Sigmoid colon (tissue), 7 donors: ENCODE measurements around the gene CEBPB. TPM values are rescaled to one million over a fixed set of nuclear protein-coding genes. Genes with fewer than 3 reads are reported as not detected.

Experiments used
- DNase-seq: peaks from one replicate; pipeline ENCODE4 v3.0.0-alpha.2; 2019
- H3K27ac ChIP-seq, 4 donors: fragments of 200-600 bp; sonication (generic); one replicate each; pipeline ENCODE4 v1.5.1; 2016 to 2019; ENCODE audit warnings: mild to moderate bottlenecking in 1 of 4
- H3K27me3 ChIP-seq, 3 donors: fragments of 200-600 bp; sonication (generic); one replicate each; pipeline ENCODE4 v1.5.1; 2019; ENCODE audit warnings: mild to moderate bottlenecking in 1 of 3
- H3K36me3 ChIP-seq, 4 donors: fragments of 200-600 bp; sonication (generic); one replicate each; pipeline ENCODE4 v1.5.1; 2016 to 2019
- H3K4me1 ChIP-seq, 4 donors: fragments of 200-600 bp; sonication (generic); one replicate each; pipeline ENCODE4 v1.5.1; 2017 to 2019
- H3K4me3 ChIP-seq, 4 donors: fragments of 200-600 bp; sonication (generic); one replicate each; pipeline ENCODE4 v1.5.1; 2017 to 2019; ENCODE audit warnings: mild to moderate bottlenecking in 2 of 4, moderate library complexity in 1 of 4
- H3K9me3 ChIP-seq, 4 donors: fragments of 200-600 bp in 3 of 4; sonication (generic) in 3 of 4; one replicate each; pipeline versions ENCODE4 v1.5.1 to v1.6.1; 2013 to 2019
- EP300 ChIP-seq, 4 donors: sonication (generic); formaldehyde crosslinking; IDR thresholded peaks; one replicate each; pipeline ENCODE4 v1.6.1; 2017; ENCODE audit warnings: antibody characterized with exemption in 4 of 4
- POLR2A ChIP-seq, 2 donors: fragments of 450-650 bp; IDR thresholded peaks; one replicate each; pipeline ENCODE4 v1.6.1; 2016; ENCODE audit warnings: antibody characterized with exemption in 2 of 2, mild to moderate bottlenecking in 2 of 2, moderate library complexity in 2 of 2
- POLR2AphosphoS5 ChIP-seq, 4 donors: sonication (generic); formaldehyde crosslinking; IDR thresholded peaks; one replicate each; pipeline ENCODE4 v1.6.1; 2017; ENCODE audit warnings: antibody characterized with exemption in 4 of 4
- WGBS, 2 donors: extraction: QIAGEN DNeasy Blood & Tissue Kit; methylation state at CpG; one replicate each; pipeline ENCODE4 v1.1.7; 2013; 5-methylcytosine and 5-hydroxymethylcytosine counted together
- intact Hi-C: fragments of 100-400 bp; cut with DNase I; formaldehyde crosslinking; loops from one replicate; pipeline ENCODE4 v1.15.1; 2023
- polyA plus RNA-seq, 3 donors: library from polyadenylated mRNA; stranded (reverse); fragments of 200-250 nt; gene quantifications; one replicate each; pipeline ENCODE4 v1.2.3, GENCODE V29; 2013
- total RNA-seq, 4 donors: library from RNA; depleted of rRNA; stranded (reverse); fragments of >200 nt; gene quantifications; one replicate each; pipeline ENCODE4 v1.1.0, GENCODE V29; 2016
- TF ChIP-seq, protein P1 (sequence below), 4 experiments: fragments of 450-650 bp in 3 of 4; fragments of 200-600 bp in 1 of 4; IDR thresholded peaks; one replicate each; pipeline ENCODE4 v1.5.1; 2016 to 2019; ENCODE audit warnings: antibody characterized with exemption in 4 of 4, mild to moderate bottlenecking in 3 of 4, moderate library complexity in 2 of 4
- donor health status: healthy with polysubstance abuse.
- donor health status: Bipolar disorder and iron deficiency.
- donor health status: healthy.

The CEBPB gene
- total and polyA plus RNA-seq, 7 donors: 6.9 to 173 (median 53.2) TPM

DNA sequence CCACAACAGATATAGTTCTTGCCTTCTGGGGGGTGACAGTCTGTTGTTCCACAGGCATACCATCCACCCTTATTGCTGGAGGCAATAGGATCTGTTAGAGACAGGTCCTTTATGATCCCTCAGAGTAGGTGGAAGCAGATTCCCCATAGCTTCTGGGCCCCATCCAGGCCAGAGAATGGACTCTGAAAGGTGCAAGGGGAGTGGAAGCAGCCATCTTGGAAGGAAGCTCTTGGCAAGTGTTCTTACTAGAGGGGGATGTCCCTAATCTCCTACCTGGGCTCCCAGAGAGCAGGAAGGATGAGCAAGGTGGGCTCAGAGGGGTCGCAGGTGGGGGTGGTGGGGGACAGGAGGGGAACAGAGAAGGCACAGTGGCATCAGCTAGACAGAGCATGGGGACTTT, 33.4 kb downstream of the CEBPB start:
- intact Hi-C loops: no loop called here
- H3K4me1 ChIP-seq: peaks cover 0 to 34% (median 24%) of the 10 kb centered on the region in 4 donors
- no peak for DNase-seq
- H3K4me3 ChIP-seq: no peak overlapping the region
- no peaks in the 10 kb centered on the region for H3K36me3 ChIP-seq
- TF ChIP-seq, protein P1, sequence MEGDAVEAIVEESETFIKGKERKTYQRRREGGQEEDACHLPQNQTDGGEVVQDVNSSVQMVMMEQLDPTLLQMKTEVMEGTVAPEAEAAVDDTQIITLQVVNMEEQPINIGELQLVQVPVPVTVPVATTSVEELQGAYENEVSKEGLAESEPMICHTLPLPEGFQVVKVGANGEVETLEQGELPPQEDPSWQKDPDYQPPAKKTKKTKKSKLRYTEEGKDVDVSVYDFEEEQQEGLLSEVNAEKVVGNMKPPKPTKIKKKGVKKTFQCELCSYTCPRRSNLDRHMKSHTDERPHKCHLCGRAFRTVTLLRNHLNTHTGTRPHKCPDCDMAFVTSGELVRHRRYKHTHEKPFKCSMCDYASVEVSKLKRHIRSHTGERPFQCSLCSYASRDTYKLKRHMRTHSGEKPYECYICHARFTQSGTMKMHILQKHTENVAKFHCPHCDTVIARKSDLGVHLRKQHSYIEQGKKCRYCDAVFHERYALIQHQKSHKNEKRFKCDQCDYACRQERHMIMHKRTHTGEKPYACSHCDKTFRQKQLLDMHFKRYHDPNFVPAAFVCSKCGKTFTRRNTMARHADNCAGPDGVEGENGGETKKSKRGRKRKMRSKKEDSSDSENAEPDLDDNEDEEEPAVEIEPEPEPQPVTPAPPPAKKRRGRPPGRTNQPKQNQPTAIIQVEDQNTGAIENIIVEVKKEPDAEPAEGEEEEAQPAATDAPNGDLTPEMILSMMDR (IDR thresholded peaks at IDR 0.05): no peak
- TF ChIP-seq POLR2AphosphoS5 (IDR thresholded peaks at IDR 0.05) (no peak), POLR2A (IDR thresholded peaks at IDR 0.05) (no peak), EP300 (IDR thresholded peaks at IDR 0.05) (no peak)
- H3K9me3 ChIP-seq: no peaks in the 10 kb centered on the region
- 85 to 90% methylated on average over 1 of the region's 1 CpG for WGBS, 2 donors
- peak overlapping the region; percentile 61 to 86 (median 80) for H3K27ac ChIP-seq
- H3K27me3 ChIP-seq: no peaks in the 10 kb centered on the region

DNA sequence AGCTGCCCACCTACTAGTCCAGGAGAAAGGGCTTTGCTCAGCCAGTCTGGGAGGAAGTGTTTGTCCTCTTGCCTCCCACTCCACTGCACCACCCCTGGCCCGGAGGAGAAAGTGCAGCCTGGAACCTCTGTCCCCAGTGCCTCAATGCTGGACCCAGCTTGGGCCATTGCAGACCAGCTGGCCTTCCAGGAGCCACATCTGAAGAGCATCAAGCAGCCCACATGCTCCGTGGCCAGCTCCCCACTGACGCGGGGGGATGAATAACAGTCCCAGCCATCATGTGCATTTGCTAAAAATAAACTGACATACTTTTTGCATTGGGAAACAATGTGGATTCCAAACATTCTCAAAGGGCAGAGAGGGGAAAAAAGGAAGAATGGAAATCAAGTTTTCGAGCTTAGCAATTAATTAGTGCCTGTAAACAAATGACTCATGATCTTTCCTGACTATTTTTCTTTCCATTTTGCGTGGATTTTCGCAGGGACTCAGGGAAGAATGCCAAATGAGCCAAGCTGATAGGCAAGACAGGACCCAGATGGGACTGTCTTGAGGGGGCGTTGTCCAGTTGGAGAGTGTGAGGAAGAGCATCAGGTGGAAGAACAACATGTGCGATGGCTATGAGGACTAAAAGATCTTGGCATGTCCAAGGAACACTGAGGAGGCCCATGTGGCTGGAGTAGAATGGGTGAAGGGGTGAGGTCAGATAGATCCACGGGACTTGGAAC, 34.1 kb downstream of the CEBPB start:
- Histone ChIP-seq H3K27me3 (no peaks in the 10 kb centered on the region), H3K27ac (peak overlapping the region; percentile 61 to 86 (median 80)), H3K9me3 (no peaks in the 10 kb centered on the region), H3K36me3 (no peaks in the 10 kb centered on the region), H3K4me3 (no peak overlapping the region), H3K4me1 (peaks cover 0 to 34% (median 24%) of the 10 kb centered on the region in 4 donors)
- 69 to 81% methylated on average over 10 of the region's 10 CpGs for WGBS, 2 donors
- peak; percentile 97 for DNase-seq
- TF ChIP-seq, protein P1 (IDR thresholded peaks at IDR 0.05): peak in 1 of 4 experiments; percentile 15
- TF ChIP-seq EP300 (IDR thresholded peaks at IDR 0.05) (peak; percentile 78 to 98 (median 86)), POLR2A (IDR thresholded peaks at IDR 0.05) (no peak), POLR2AphosphoS5 (IDR thresholded peaks at IDR 0.05) (peak; percentile 86 to 97 (median 89))
- intact Hi-C loops: loop anchor here (5.0 kb wide), 1 partner anchor 68 kb away; no protein-coding TSS in a partner anchor

DNA sequence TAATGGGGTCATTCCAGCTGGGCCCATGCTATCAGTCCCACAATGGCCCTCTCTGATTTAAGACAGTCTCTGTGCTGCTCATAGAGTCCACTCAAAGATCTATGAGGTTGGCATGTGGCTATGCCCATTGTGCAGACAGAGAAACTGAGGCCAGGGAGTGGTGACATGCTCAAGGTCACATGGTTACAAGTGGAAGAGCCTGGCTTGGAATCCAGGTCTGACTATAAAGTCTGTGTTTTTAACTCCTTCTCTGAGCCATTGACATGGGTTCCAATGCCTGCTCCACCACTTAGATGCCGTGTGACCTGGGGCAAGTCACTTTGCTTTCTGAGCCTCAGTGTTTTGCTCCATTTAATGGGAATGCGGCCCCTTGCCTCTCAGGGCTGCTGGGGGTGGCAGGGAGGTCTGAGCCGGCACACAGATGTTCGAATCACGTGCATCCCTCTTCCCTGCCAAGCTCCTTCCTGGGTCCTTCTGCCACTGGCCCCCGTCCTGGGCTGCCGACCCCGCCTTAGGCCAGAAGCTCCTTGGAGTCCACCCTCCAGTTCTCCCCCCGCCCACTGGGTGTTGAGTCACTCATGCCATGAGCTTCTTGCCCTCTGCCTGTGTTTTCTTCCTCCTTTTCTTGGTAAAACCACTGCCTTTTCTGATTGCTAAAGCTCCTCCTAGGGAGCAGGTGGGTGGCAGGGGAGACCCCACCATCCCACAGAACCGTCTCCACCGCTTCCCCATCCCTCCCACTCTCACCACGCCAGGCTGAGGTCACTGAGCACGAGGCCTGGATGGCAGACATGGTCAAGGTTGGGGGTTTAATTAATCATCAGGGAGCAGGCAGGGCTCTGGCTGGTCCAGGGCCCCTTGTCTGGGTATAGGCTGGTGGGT, 35.7 kb downstream of the CEBPB start:
- Histone ChIP-seq H3K4me3 (no peak overlapping the region), H3K36me3 (no peaks in the 10 kb centered on the region), H3K27ac (peak overlapping the region; percentile 61 to 86 (median 80)), H3K27me3 (no peaks in the 10 kb centered on the region), H3K9me3 (no peaks in the 10 kb centered on the region), H3K4me1 (peaks cover 0 to 34% (median 24%) of the 10 kb centered on the region in 4 donors)
- WGBS, 2 donors: 68 to 77% methylated on average over 13 of the region's 13 CpGs
- TF ChIP-seq POLR2A (IDR thresholded peaks at IDR 0.05): no peak
- TF ChIP-seq EP300 (IDR thresholded peaks at IDR 0.05): no peak
- TF ChIP-seq, protein P1 (IDR thresholded peaks at IDR 0.05): peak in 1 of 4 experiments; percentile 6
- TF ChIP-seq POLR2AphosphoS5 (IDR thresholded peaks at IDR 0.05): no peak
- DNase-seq: peak; percentile 84
- intact Hi-C loops: loop anchor here (5.0 kb wide), 1 partner anchor 66 kb away; no protein-coding TSS in a partner anchor

DNA sequence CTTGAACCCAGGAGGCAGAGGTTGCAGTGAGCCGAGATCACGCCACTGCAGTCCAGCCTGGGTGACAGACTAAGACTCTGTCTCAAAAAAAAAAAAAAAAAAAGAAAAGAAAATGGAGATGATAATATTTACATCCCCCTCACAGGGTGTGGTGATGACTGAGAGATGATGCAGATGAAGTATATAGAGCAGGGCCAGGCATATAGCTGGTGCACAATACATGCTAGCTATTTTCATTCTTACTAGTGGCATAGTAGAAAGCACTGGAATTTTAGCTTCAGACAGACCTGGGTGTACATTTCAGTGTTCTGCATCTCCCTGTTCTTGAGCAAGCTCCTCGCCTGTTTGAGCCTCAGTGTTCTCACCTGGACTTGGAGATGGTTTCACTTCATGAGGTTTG, 36.9 kb downstream of the CEBPB start:
- Histone ChIP-seq H3K9me3 (no peaks in the 10 kb centered on the region), H3K27ac (no peak overlapping the region), H3K36me3 (no peaks in the 10 kb centered on the region), H3K27me3 (no peaks in the 10 kb centered on the region), H3K4me1 (peaks cover 0 to 34% (median 24%) of the 10 kb centered on the region in 4 donors), H3K4me3 (no peak overlapping the region)
- 90 to 93% methylated on average over 3 of the region's 3 CpGs for WGBS, 2 donors
- no peak for DNase-seq
- intact Hi-C loops: loop anchor here (5.0 kb wide), 1 partner anchor 65 kb away; no protein-coding TSS in a partner anchor
- no peak for TF ChIP-seq EP300 (IDR thresholded peaks at IDR 0.05)
- TF ChIP-seq POLR2AphosphoS5 (IDR thresholded peaks at IDR 0.05): no peak
- TF ChIP-seq, protein P1 (IDR thresholded peaks at IDR 0.05): no peak
- TF ChIP-seq POLR2A (IDR thresholded peaks at IDR 0.05): no peak
